ENCODE measurements around the gene RAPGEF4.

DNA sequence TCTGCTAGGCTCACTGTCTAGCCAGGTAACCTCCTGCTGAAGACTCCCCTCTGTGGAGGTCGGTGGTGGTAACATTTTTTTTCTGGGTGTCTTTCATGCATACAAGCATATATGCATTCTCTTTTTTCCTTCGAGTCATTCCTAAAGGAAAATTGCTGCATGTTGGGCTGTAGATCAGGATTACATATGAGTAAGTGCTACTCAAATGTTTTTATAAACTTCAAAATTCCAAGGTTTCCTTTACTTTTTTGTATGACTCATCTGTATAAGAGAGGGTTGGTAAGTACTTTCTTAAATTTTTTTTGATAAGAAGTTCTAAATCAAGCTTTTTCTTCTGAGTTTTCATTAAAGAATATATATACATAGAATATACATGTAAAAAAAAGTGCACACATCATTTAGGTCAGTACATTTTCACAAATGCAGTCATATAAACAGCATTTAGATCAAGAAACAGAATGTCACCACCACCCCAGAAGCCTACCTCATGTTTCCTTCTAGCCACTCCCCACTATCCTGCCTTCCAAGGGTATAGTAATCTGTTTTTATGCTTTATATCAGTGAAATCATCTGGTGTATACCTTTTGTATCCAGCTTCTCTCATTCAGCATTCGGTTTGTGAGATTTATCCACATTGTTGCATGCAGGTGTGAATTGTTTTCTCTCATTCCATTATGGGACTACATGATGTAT is 212.0 kb downstream of the RAPGEF4 start:
- TF ChIP-seq, protein P1, sequence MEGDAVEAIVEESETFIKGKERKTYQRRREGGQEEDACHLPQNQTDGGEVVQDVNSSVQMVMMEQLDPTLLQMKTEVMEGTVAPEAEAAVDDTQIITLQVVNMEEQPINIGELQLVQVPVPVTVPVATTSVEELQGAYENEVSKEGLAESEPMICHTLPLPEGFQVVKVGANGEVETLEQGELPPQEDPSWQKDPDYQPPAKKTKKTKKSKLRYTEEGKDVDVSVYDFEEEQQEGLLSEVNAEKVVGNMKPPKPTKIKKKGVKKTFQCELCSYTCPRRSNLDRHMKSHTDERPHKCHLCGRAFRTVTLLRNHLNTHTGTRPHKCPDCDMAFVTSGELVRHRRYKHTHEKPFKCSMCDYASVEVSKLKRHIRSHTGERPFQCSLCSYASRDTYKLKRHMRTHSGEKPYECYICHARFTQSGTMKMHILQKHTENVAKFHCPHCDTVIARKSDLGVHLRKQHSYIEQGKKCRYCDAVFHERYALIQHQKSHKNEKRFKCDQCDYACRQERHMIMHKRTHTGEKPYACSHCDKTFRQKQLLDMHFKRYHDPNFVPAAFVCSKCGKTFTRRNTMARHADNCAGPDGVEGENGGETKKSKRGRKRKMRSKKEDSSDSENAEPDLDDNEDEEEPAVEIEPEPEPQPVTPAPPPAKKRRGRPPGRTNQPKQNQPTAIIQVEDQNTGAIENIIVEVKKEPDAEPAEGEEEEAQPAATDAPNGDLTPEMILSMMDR (IDR thresholded peaks at IDR 0.05) = no peak
- TF ChIP-seq POLR2AphosphoS5 (IDR thresholded peaks at IDR 0.05) = no peak

Data from esophagus muscularis mucosa (tissue), 3 donors.